KBM-7 (cell line): ENCODE measurements around the gene CPSF4L.
"Not testable (repeated sequence)": the region's sequence is repeated elsewhere in the genome, so short reads cannot be mapped to it uniquely, and the experiment has no call there.

ENCODE experiments used
- DNase-seq: peaks from one replicate; pipeline ENCODE4 v3.0.0-alpha.2; 2015
- in situ Hi-C: fragments of 300-500 bp; cut with MboI; formaldehyde crosslinking; loops from 2 replicates; pipeline ENCODE4 v1.14.3; 2020; ENCODE audit warnings: low sequenced_read_pairs, low pct_unique_long_range_greater_than_20kb, mixed read lengths

The CPSF4L gene

GRCh38 chr17:73261617-73261951, at the start of gene CPSF4L:
Gene CPSF4L (minus strand): TSS chr17:73261880. CDS start chr17:73261818, 62 bp downstream.
- in situ Hi-C loops, result loop anchor here (25.0 kb wide), 2 partner anchors 101 to 699 kb away; no protein-coding TSS in a partner anchor
- no peak for DNase-seq

- in situ Hi-C loops, result no loop called here
- DNase-seq, result no peak
These were observed 49.7 kb upstream of the CPSF4L start for GRCh38 chr17:73311428-73311780.

GRCh38 chr17:73309727-73310596, 48.3 kb upstream of the CPSF4L start:
- peak; percentile 25 for DNase-seq
- in situ Hi-C loops, result no loop called here

- in situ Hi-C loops, DNase-seq: not testable (repeated sequence)
These were observed 47.3 kb upstream of the CPSF4L start for GRCh38 chr17:73308959-73309358.

GRCh38 chr17:73308017-73308823, 46.5 kb upstream of the CPSF4L start:
- in situ Hi-C loops, result no loop called here
- DNase-seq, result peak; percentile 73

GRCh38 chr17:73307130-73307529, 45.5 kb upstream of the CPSF4L start:
- in situ Hi-C loops, result no loop called here
- DNase-seq, result no peak

- in situ Hi-C loops, result no loop called here
These were observed 44.5 kb upstream of the CPSF4L start for GRCh38 chr17:73305845-73306836.

GRCh38 chr17:73304971-73305812, 43.5 kb upstream of the CPSF4L start:
- in situ Hi-C loops, result no loop called here
- DNase-seq, result peak; percentile 80

More at GRCh38 chr17:73305845-73306836, 44.5 kb upstream of the CPSF4L start:
- DNase-seq, result no peak

GRCh38 chr17:73304438-73304837, 42.8 kb upstream of the CPSF4L start:
- in situ Hi-C loops, result no loop called here
- no peak for DNase-seq

GRCh38 chr17:73302189-73302588, 40.5 kb upstream of the CPSF4L start:
- in situ Hi-C loops, result no loop called here
- no peak for DNase-seq

GRCh38 chr17:73301369-73301768, 39.7 kb upstream of the CPSF4L start:
- DNase-seq, result no peak
- in situ Hi-C loops, result no loop called here

- in situ Hi-C loops, result no loop called here
- DNase-seq, result no peak
These were observed 38.7 kb upstream of the CPSF4L start for GRCh38 chr17:73300392-73300791.

- in situ Hi-C loops, result no loop called here
- DNase-seq, result peak; percentile 87
These were observed 36.5 kb upstream of the CPSF4L start for GRCh38 chr17:73297934-73298861.

GRCh38 chr17:73293480-73293911, 31.8 kb upstream of the CPSF4L start:
- DNase-seq, result no peak
- in situ Hi-C loops, result no loop called here

- in situ Hi-C loops, result no loop called here
- no peak for DNase-seq
These were observed 31.4 kb upstream of the CPSF4L start for GRCh38 chr17:73293031-73293430.

- no peak for DNase-seq
- in situ Hi-C loops, result no loop called here
These were observed 30.4 kb upstream of the CPSF4L start for GRCh38 chr17:73292031-73292531.

GRCh38 chr17:73291260-73291801, 29.7 kb upstream of the CPSF4L start:
- in situ Hi-C loops, result no loop called here
- DNase-seq, result peak; percentile 78
